LoVo (cell line): ENCODE data around the gene SMIM7.

ENCODE experiments used
- DNase-seq: peaks from one replicate; pipeline ENCODE4 v3.0.0-alpha.2; 2016; ENCODE audit warnings: low spot score

Gene SMIM7

DNA sequence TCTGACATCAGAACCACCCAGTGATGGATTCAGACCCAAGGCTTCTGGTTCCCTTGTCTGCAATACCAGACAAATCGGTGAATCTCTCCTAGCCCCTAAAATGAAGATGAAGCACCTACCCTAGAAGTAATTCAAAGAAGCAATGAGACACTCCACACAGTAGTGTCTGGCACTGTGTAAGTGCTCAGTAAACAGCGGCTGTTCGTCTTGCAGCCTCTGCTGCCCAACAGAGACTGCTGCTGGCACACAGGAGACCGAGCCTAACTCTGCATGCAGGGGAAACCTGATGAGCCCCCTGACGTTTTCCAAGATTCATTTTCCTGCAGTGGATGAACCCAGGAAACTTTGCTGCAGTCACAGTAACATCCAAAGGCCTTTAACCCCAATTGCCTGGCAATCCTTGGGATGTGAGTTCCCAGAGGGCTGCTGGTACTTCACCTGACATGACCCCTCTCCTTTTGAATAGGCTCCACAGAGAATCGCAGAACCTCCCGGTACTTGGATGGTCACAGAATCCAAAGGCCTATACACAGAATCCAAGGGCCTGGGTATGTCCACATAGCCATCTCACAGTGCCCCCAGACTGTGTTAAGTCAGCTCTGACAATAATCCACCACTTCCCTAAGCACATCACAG, 38.7 kb downstream of the SMIM7 start:
- DNase-seq, result no peak

DNA sequence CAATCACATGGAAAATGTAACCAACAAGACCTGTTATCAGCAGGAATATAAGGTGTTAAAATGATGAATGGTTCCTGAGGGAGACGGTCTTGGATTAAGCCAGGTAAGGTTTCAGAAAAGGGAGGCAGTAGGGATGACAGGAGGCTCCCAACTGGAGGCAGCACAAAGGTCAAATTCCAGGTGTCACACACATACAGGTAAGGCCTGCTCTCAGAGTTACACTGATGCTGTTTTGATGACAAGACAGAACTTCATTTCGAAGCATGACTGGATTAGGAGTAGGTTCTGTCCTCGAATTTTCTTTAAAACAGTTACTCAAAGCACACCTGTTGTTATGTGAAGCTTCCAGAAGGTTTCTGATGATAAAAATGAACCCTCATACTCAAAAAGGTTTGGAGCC, 39.4 kb downstream of the SMIM7 start:
- DNase-seq, result no peak

DNA sequence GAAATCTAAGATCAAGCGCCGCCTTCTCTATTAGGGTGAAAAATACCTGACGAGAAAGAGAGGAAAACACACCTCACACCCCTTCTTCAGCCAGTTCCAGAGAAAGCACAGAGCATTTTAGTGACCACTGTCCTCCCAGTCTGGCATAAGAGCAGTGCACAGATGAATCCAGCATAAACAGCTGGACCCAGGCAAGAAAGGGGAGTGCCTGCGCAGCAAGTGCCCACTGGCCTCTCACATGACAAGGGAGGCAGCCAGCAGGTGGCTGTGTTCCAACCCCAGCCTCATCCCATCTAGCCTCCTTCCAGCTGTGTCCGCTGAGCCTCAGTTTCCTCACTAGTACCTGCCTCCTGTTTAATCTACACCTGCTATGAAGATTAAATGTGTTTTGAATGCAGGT, 39.9 kb downstream of the SMIM7 start:
- DNase-seq, result no peak

DNA sequence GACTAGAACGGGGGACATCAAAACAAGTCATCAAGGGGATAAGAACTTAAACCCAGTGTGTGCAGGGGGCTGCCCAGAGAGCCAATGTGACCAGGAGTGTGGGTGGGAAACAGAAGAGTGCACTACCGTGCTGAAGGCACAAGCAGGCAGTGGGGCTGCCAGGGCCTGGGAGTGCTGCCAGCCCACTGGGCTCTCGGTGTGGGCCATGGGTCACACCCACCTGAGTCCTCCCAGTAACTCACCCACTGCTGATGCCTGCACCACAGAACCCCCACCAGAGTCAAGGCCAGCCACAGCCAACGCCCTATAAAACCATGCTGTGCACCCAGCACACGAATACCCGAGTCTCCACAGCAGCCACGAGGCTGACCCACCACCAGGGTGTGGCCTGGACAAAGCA, 40.5 kb downstream of the SMIM7 start:
- DNase-seq, result no peak

DNA sequence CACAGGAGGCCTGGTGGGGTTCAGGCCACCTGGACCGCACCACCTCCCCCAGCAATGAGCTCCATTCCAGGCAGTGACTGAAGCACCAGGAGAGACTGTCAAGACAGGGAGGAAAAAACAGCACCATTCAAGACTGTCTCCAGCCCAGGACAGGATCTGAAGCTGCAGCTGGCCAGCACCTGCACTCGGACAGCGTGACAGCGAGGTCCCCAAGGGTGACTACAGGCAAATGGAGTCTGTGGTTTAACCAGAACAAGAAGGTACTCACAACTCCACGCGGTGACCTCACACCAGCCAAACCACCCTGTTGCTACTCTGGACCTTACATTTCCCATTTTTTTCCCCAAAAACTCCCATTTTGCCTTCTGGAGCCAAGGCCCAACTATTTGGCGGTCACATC, 41.7 kb downstream of the SMIM7 start:
- no peak for DNase-seq

DNA sequence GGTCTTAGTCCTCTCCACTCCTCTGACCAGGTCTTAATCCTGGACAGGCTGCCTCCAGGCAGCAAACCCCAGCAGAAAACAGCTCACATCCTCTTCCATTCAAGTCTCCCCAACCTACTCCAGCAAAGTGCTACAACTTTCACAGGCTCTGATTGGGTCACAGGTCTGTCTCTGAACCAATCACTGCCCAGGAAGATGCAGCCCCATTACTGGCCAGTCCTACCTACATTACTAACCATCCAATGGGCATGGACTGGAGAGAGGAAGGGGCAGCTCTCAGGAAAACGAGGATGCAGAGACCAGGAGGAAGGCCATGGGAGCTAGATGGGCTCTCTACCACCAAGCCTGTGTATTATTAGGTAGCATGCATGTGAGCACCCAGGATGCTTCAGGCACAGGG, 44.1 kb downstream of the SMIM7 start:
- DNase-seq, result no peak

DNA sequence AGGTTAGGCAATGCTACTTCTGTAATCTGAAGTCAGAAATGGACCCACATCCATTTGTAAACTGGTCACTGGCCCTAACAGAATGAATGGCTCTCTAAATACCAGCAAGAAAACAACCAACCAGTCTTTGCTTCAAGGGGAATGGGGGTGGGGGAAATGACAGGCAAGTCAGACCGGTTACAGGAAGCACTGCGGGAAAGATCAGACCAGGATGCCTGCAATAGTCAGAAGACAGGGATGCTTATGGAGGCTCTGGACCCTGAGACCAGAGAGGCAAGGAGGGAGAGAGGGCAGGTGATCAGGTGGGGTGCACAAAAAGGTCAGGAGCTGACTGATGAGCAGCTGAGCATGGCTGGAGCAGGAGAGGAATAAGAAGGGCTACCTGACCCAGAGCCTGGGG, 45.0 kb downstream of the SMIM7 start:
- DNase-seq, result no peak

DNA sequence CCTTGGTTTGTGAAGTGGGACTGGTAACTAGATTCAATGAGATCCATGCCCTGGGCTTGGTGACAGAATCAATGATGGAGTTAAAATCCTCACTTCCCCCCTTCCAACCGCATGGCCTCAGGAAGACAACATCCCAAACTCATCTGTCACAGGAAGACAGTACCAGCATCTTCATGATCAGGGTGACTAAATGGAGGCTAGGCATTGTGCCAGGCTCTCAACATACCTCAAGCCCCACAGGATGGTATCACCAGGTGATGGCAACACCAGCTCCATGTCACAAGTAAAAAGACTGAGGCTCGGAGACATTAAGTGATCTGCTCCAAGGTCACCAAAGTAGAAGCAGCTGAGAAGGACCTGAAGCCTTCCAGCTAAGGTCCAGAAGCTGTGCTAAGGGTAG, 46.1 kb downstream of the SMIM7 start:
- DNase-seq, result no peak

DNA sequence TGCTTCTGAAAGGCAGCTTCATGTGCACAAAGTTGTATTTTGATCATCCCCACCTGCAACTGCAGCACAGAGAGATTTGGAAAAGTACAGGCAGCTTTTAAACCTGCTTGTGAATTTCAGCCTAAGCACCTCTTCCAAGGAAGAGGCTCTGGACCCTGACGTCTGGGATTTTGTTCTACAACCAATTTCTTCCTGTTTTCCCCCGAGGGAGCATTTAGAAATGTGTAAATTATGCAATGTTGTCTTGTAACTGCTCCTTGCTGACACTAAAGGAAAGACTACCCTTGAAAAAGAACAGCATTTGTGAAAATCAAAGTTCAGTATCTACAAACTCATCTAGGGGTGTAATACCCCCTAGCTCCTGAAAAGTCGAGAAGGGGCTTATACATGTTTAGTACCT, 47.3 kb downstream of the SMIM7 start:
- no peak for DNase-seq

DNA sequence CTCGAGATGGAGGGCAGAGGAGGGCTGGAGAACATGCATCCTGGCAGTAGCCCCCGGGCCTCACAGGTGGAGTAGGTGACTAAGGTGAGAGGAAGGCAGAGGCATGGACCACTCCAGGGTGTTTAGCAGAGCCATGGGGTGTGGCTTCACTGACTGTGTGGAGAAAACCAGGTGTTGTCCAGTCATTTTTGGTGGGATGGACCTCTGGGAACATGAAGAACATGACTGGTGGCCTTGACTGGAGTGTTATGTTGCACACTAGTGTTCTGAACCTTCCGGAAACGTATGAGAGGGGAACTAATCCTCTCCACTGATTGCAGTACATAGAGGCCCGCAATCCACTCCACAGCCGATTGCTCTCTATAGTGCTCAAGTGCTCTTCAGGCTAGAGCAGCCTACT, 48.8 kb downstream of the SMIM7 start:
- no peak for DNase-seq

DNA sequence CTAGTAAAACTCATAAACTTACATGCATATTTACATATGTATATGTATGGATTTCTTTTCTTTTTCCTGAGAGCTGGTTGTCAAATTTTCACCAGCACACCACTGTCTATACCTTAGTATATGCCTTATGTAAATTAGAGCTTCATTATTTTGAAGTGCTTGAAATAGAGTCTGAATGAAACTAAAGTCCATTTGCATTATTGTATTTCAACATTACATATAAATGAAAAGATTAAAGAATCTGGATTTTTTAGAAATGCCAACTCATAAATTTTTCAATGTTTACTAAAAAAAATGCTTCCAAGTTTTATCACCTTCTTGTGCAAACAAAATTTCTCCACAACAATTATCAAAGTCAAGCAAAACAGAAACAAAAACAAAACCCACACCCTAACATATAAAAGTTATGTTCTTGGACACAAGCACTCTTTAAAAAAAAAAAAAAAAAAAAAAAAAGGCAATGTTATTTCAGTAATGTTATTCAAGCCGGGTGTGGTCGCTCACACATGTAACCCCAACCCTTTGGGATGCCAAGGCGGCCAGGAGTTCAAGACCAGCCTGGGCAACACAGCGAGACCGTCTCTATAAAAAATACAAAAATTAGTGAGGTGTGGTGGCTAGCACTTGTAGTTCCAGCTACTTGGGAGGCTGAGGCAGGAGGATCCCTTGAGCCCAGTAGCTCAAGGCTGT, 50.3 kb downstream of the SMIM7 start:
- no peak for DNase-seq

DNA sequence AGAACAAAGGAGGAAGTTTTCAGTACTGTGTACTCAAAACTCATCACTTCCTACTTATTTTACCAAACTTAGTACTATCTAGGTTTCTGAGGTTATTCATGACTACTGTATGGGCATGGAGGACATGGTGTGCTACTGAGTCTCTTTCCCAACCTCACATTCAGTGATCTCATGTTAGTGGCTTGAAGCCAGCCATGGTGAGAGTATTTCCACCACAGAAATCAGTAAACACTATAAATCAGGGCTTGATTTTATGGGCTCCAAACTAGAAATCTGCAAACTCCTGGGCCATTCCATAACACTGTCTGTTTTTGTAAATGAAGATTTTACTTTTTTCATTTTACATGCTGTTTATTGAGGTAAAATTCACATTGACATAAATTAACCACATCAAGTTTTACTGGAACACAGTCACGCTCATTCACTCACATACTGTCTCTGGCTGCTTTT, 51.6 kb downstream of the SMIM7 start:
- DNase-seq, result no peak

DNA sequence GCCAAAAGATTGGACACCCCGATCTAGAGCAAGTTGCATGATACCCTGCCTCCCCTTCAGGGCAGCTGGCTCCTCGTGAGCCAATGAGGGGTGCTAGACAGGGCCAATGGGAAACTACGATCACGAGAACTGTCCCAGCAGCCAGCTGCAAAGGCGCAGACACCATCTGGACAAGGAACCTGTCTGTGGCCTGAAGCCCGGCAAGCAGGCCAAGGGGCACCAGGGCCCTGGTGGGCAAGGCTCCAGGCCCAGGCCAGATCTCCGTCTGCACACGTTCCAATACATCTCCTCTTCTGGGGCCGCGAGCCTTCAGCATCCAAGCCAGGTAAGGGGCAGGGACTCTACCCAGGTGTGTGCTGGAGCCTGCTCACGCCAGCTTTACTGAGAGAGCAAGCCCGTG, 52.1 kb downstream of the SMIM7 start:
- DNase-seq, result no peak

DNA sequence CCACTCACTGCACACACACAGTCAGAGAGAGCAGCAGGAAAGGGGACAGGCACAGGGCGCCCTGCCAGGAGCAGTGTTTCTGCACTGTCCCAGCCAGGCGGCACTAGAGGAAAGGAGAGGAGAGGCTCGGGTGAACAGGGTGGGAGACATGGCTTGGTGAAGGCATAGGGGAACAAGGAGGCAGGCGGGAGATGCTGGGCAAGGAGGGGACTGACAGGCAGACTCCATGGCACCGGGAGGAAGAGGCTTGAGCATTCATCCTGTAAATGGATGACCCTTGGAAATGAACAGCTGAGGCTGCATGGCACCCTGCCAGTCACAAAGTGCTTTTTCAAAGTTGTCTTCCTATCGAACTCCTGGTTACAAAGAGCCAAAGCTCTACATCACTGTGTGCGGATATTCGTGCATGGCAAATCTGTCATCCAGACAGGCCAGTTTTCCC, 54.4 kb downstream of the SMIM7 start:
- no peak for DNase-seq

DNA sequence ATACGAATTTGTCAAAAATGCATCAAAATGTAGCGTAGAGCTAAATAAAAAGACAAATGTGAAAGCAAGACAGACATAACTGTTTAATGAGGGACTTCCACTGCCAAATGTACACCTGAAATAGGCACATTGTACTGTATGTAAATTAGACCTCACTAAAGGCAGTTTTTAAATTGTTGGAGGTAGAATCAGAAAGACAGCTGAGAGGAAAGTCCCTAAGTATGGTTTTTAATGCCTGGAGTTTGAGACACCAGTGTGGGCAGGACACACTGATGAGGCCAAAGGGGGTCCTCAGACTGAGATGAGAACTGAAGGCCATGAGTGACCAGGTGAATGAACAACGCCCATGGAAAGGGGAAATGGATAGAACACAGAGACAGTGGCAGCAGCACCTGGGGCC, 54.8 kb downstream of the SMIM7 start:
- no peak for DNase-seq

DNA sequence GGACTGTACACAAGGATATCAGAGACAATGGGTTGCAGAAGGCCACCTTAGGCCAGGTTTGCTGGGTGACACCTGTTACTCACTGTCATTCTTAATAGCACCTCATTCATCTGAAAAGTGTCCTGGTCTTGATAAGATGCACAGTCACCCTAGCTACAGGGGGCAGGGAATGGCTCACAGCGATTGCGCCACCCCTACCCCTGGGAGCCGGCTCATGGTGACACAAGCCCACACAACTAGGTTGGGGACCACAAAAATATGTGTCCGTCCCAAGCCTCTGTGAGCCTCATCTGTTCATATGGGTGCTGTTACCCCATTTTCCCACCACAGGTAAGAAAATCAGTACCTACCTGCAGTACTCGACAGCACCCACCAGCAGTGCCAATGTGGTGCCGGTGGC, 55.3 kb downstream of the SMIM7 start:
- no peak for DNase-seq

DNA sequence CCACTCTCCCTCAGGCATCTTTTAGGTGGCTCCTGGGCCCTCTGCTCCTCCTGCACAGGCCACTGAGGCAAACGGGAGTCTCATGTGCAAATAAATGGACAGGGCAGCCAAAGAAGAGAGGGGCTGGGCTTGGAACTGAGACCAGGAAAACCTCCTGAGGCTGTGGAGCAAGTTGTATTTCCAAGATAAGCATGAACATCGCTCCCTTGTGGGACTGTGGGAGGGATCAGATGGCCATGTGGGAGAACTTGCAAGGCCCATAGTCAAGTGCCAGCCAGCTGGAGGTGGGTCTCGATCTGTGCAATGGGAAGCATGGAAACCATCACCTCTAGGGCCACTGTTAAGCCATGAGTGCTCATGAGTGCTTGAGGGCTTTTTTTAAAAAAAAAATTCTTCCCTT, 56.9 kb downstream of the SMIM7 start:
- no peak for DNase-seq

DNA sequence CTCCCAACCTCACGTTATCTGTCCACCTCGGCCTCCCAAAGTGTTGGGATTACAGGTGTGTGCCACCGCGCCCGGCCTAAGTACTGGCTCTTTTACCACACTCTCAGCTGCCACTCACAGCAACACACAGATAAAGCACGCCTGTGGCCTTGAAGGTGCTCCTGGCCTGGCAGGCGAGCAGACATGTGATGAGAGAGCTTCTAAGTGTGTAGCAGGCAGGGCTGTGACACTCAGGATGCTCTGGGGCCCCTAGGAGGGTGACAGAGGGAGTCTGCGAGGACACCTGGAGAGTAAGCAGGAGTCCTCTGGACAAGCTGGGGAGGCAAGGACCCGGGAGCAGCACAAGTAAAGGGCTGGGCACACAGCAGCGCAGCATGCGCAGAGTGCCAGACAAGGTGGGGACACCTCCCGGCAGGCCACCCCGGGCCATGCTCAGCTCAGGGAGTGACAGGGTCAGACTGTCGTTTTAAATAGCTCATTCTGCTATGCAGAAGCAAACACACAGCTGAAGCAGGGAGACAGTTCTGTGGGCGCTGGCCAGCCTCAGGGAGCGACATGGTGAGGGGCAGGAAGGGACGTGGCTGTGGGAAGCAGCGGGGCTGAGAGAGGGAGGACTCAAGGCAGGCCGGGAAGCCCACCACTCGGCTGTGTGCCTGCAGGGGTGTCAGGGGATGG, 58.4 kb downstream of the SMIM7 start:
- no peak for DNase-seq

DNA sequence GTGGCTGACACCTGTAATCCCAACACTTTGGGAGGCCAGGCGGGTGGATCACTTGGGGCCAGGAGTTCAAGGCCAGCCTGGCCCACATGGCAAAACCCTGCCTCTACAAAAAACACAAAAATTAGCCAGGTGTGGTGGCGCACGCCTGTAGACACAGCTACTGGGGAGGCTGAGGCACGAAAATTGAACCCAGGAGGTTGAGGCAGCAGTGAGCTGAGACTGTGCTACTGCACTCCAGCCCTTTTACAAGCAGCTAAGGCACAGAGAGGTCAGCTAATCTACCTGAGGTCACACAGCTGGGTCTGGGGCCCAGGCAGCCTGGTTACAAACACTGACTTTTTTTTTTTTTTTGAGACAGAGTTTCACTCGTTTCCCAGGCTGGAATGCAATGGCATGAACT, 59.1 kb downstream of the SMIM7 start:
- no peak for DNase-seq

DNA sequence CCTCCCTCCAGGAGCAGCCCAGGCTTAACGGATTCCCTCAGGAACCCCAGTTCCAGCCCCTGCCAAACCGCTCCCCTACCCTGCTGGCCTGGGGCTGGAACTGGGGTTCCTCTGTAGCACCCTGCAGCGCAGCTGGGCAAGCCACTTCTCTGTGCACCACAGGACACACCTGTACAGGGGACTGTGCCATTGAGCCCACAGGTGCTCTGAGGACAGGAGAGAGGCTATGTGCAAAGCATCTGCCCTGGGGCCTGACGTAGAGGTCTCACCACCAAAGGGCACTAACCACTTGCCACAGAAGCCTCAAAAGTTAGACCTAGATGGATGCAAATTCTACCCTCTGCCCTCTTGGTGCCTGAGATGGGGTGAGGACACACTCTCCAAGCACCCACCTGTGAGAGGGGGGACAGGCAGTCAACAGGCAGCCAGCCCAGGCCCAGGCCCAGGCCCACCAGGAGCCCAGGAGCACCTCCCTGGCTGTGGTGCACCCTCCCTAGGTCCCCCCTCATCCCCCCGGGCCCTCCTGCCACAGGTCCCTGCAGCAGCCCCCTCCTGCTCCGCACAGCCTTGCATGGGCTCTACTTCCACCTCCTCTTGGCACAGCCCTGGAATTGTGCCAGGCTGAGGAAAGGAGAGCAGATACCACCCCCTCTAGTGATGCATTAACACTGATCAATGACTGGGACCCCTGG, 60.1 kb downstream of the SMIM7 start:
- no peak for DNase-seq

DNA sequence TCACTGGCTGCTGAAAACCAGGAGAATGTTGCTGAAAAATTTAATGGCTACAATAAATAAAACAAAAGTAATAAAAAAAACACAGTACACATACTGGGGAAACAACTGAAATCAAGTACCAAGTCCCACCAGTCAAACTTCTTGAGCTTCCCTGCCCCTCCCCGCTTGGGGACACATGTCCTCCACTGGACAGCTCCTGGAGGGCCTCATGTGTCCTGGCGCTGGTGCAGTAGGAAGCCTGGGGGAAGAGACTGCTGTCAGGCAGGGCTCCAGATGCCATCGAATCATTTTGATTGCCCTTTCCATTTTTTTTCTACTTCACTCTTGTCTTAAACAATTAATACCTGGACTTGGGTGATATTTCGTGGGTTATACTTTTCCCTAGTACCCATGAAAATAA, 61.1 kb downstream of the SMIM7 start:
- DNase-seq, result no peak

DNA sequence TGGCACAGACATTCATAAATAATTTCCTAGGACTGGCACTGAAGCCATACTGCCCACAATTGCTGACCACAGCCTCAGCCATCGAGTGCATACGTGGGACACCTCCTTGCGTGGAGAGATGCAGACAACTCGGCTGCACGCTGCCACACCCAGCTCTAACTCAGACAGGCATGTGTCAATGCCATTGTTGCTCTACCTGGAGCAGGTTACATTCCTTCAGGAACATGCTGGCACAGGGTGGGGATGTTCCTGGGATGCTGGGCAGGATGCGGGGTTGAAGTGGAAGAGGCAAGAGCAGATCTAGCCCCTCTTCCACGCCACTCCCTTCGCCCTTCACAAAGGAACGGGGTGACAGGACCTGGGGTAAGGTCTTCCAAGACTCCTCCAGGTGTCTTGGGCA, 63.5 kb downstream of the SMIM7 start:
- DNase-seq, result no peak
